CD14-positive monocyte (primary cell): ENCODE measurements around the gene ING2. TPM values are rescaled to one million over a fixed set of nuclear protein-coding genes. Genes with fewer than 3 reads are reported as not detected.

Experiments used
- DNase-seq, 3 donors: peaks; one replicate each; pipeline ENCODE4 v3.0.0-alpha.2; 2011 to 2022
- H2AFZ ChIP-seq: 2 replicates; pipeline ENCODE4 v1.6.0; 2012; ENCODE audit warnings: mild to moderate bottlenecking, low read depth, low read length, inconsistent platforms; ENCODE audit not compliant: insufficient read depth, poor library complexity, severe bottlenecking
- H3K27ac ChIP-seq, 2 donors: 1 replicate in 1 of 2; 2 replicates in 1 of 2; pipeline ENCODE4 v1.5.1; 2012 to 2013; ENCODE audit warnings: low read length in 2 of 2, control low read depth in 1 of 2, inconsistent platforms in 1 of 2, low read depth in 1 of 2, mild to moderate bottlenecking in 1 of 2
- H3K27me3 ChIP-seq, 2 donors: one replicate each; pipeline versions ENCODE4 v1.6.0 to v1.6.1; 2011 to 2013; ENCODE audit warnings: low read length in 2 of 2; ENCODE audit not compliant: control insufficient read depth in 2 of 2, insufficient read depth in 2 of 2
- H3K36me3 ChIP-seq, 2 donors: replicated peaks in 1 of 2; 1 replicate in 1 of 2; 2 replicates in 1 of 2; pipeline versions ENCODE4 v1.5.1 to v1.6.1; 2012 to 2013; ENCODE audit warnings: low read length in 2 of 2, control low read depth in 1 of 2, inconsistent platforms in 1 of 2, mild to moderate bottlenecking in 1 of 2; ENCODE audit not compliant: insufficient read depth in 2 of 2, control insufficient read depth in 1 of 2
- H3K4me1 ChIP-seq, 2 donors: 1 replicate in 1 of 2; 2 replicates in 1 of 2; pipeline versions ENCODE4 v1.5.1 to v1.6.1; 2012 to 2013; ENCODE audit warnings: low read length in 2 of 2, control low read depth in 1 of 2, inconsistent platforms in 1 of 2, mild to moderate bottlenecking in 1 of 2, moderate library complexity in 1 of 2; ENCODE audit not compliant: insufficient read depth in 2 of 2, control insufficient read depth in 1 of 2
- H3K4me2 ChIP-seq: replicated peaks from 2 replicates; pipeline ENCODE3; 2012; ENCODE audit warnings: low read length, moderate library complexity, mild to moderate bottlenecking; ENCODE audit not compliant: poor library complexity, severe bottlenecking; ENCODE audit errors: extremely low read depth
- H3K4me3 ChIP-seq, 3 experiments: fragments of 200-600 bp in 1 of 3; sonication (generic) in 1 of 3; replicated peaks in 1 of 3; 1 replicate in 2 of 3; 2 replicates in 1 of 3; pipeline ENCODE4 v1.5.1; 2011 to 2013; ENCODE audit warnings: low read length in 3 of 3, mild to moderate bottlenecking in 3 of 3, control low read depth in 2 of 3, low read depth in 2 of 3, inconsistent platforms in 1 of 3, moderate library complexity in 1 of 3
- H3K79me2 ChIP-seq: 2 replicates; pipeline ENCODE4 v1.6.0; 2012; ENCODE audit warnings: mild to moderate bottlenecking, control low read depth, inconsistent platforms, low read length, moderate library complexity; ENCODE audit not compliant: insufficient read depth
- H3K9ac ChIP-seq: 2 replicates; pipeline ENCODE4 v1.6.0; 2017; ENCODE audit warnings: low read length, mild to moderate bottlenecking; ENCODE audit not compliant: insufficient read depth, poor library complexity, severe bottlenecking
- H3K9me3 ChIP-seq, 2 donors: replicated peaks in 1 of 2; 1 replicate in 1 of 2; 2 replicates in 1 of 2; pipeline versions ENCODE4 v1.5.1 to v1.6.1; 2012 to 2013; ENCODE audit warnings: low read length in 2 of 2, control low read depth in 1 of 2; ENCODE audit not compliant: control insufficient read depth in 1 of 2, insufficient read depth in 1 of 2
- H4K20me1 ChIP-seq: 2 replicates; pipeline ENCODE4 v1.6.0; 2012; ENCODE audit warnings: mild to moderate bottlenecking, low read length, control low read depth, moderate library complexity; ENCODE audit not compliant: insufficient read depth
- H3K27ac Mint-ChIP-seq, 7 donors: one replicate each; pipeline ENCODE4 v1.8.0; 2020; ENCODE audit warnings: mild to moderate bottlenecking in 7 of 7, mixed read lengths in 7 of 7, moderate library complexity in 6 of 7, inconsistent platforms in 2 of 7
- H3K27me3 Mint-ChIP-seq, 3 donors: one replicate each; pipeline ENCODE4 v1.8.0; 2021 to 2022; ENCODE audit warnings: low read depth in 3 of 3, mild to moderate bottlenecking in 3 of 3, mixed read lengths in 3 of 3, moderate library complexity in 3 of 3, inconsistent platforms in 1 of 3
- H3K36me3 Mint-ChIP-seq, 2 donors: one replicate each; pipeline ENCODE4 v1.8.0; 2020; ENCODE audit warnings: mixed read lengths in 2 of 2, inconsistent platforms in 1 of 2, mild to moderate bottlenecking in 1 of 2
- H3K4me1 Mint-ChIP-seq: one replicate; pipeline ENCODE4 v1.8.0; 2020; ENCODE audit warnings: mild to moderate bottlenecking, mixed read lengths
- H3K4me3 Mint-ChIP-seq, 2 donors: one replicate each; pipeline ENCODE4 v1.8.0; 2020; ENCODE audit warnings: mild to moderate bottlenecking in 2 of 2, mixed read lengths in 2 of 2, moderate library complexity in 1 of 2
- H3K9me3 Mint-ChIP-seq, 7 donors: one replicate each; pipeline ENCODE4 v1.8.0; 2020 to 2022; ENCODE audit warnings: mixed read lengths in 7 of 7, mild to moderate bottlenecking in 6 of 7, moderate library complexity in 6 of 7, inconsistent platforms in 2 of 7
- CTCF ChIP-seq: fragments of 200-600 bp; IDR thresholded peaks from one replicate; pipeline ENCODE4 v1.8.0; 2022; ENCODE audit warnings: antibody characterized with exemption, mild to moderate bottlenecking
- WGBS: methylation state at CpG from one replicate; pipeline ENCODE4 v1.1.5; 2013; ENCODE audit warnings: missing lambda C conversion rate; ENCODE audit not compliant: insufficient coverage; 5-methylcytosine and 5-hydroxymethylcytosine counted together
- intact Hi-C, 2 donors: fragments of 100-400 bp; cut with micrococcal nuclease; formaldehyde crosslinking; loops; one replicate each; pipeline versions ENCODE4 v1.15.0 to v1.15.1; 2023
- polyA plus RNA-seq, 3 donors: library from polyadenylated mRNA; depleted of rRNA in 1 of 3; unstranded in 2 of 3; stranded (reverse) in 1 of 3; fragments of 300-500 nt in 2 of 3; fragments of >200 nt in 1 of 3; fragmentation: Illumina TruSeq in 2 of 3; gene quantifications; 1 replicate in 2 of 3; 2 replicates in 1 of 3; pipeline ENCODE4 v1.2.3, GENCODE V29; 2012 to 2021

ING2 gene
- polyA plus RNA-seq, 3 donors = 6.6 to 12.2 (median 10.5) TPM

DNA sequence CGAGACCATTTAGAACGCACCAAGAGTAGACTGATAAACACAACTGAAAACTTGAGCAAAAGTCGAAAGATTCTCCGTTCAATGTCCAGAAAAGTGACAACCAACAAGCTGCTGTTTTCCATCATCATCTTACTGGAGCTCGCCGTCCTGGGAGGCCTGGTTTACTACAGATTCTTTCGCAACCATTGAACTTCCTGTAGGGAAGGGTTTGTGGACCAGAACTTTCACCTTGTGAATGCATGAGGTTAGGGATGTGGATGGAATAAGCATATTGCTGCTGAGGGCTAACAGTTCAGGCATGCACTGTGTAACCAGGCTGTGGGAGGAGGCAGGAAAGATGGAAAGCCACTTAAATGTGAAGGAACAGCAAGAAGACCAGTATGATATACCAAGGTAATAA lies 20.9 kb upstream of the ING2 start:
- Histone ChIP-seq H3K9ac (no peak overlapping the region), H3K4me2 (no peak overlapping the region), H3K27me3 (no peaks in the 10 kb centered on the region), H2AFZ (no peak overlapping the region), H3K27ac (no peak overlapping the region), H3K79me2 (no peaks in the 10 kb centered on the region), H3K9me3 (no peaks in the 10 kb centered on the region), H3K4me1 (no peaks in the 10 kb centered on the region), H3K4me3 (no peak overlapping the region), H3K36me3 (no peaks in the 10 kb centered on the region), H4K20me1 (no peaks in the 10 kb centered on the region)
- 93% methylated on average over 2 of the region's 7 CpGs for WGBS
- intact Hi-C loops = no loop called here
- Mint-ChIP-seq H3K4me3 (no peak overlapping the region), H3K9me3 (peaks cover 0 to 7% (median 4%) of the 10 kb centered on the region in 7 donors), H3K27me3 (peaks cover 0 to 4% (median 3%) of the 10 kb centered on the region in 3 donors), H3K27ac (no peak overlapping the region), H3K4me1 (no peaks in the 10 kb centered on the region), H3K36me3 (no peaks in the 10 kb centered on the region)
- no peak for TF ChIP-seq CTCF
- no peak for DNase-seq

DNA sequence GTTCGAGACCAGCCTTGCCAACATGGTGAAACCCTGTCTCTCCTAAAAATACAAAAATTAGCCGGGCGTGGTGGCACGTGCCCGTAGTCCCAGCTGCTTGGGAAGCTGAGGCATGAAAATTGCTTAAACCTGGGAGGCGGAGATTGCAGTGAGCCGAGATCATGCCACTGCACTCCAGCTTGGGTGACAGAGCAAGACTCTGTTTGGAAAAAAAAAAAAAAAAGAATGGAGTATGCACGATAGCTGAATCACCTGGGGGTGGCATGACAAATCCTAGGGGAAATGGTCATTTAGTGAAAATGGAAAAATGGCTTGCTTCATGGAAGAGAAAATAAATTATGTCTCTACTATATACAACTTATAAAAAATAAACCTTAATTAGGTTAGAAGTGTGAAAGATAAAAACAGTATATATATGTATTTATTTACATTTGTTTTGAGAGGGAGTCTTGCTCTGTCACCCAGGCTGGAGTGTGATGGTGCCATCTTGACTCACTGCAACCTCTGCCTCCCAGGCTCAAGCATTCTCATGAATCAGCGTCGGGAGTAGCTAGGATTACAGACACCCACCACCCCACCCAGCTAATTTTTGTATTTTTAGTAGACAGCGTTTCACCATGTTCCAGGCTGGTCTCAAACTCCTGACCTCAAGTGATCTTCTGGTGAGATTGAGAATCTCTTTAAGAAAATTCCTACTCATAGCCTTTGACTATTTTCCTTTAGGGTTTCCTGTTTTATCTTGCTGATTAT lies 19.3 kb upstream of the ING2 start:
- no peaks in the 10 kb centered on the region for H3K4me1 ChIP-seq
- no peaks in the 10 kb centered on the region for H3K36me3 ChIP-seq
- no peak for DNase-seq
- H3K79me2 ChIP-seq = no peaks in the 10 kb centered on the region
- WGBS = 90% methylated on average over 7 of the region's 11 CpGs
- H4K20me1 ChIP-seq = no peaks in the 10 kb centered on the region
- H3K4me3 ChIP-seq = no peak overlapping the region
- Mint-ChIP-seq H3K9me3 (peaks cover 0 to 7% (median 4%) of the 10 kb centered on the region in 7 donors), H3K4me1 (no peaks in the 10 kb centered on the region), H3K27ac (peak overlapping the region in 1 of 7 donors; percentile 41), H3K36me3 (no peaks in the 10 kb centered on the region), H3K27me3 (peaks cover 0 to 4% (median 3%) of the 10 kb centered on the region in 3 donors), H3K4me3 (no peak overlapping the region)
- no peak for TF ChIP-seq CTCF
- H3K4me2 ChIP-seq = no peak overlapping the region
- H3K27ac ChIP-seq = no peak overlapping the region
- intact Hi-C loops = no loop called here
- no peak overlapping the region for H3K9ac ChIP-seq
- H2AFZ ChIP-seq = no peak overlapping the region
- no peaks in the 10 kb centered on the region for H3K27me3 ChIP-seq
- H3K9me3 ChIP-seq = no peaks in the 10 kb centered on the region
